ENCODE measurements around the gene SLC35A5. TPM values are rescaled to one million over a fixed set of nuclear protein-coding genes. Genes with fewer than 3 reads are reported as not detected.

SLC35A5 gene
- total RNA-seq, 1 donor from 2014 or later = 25.1 TPM

DNA sequence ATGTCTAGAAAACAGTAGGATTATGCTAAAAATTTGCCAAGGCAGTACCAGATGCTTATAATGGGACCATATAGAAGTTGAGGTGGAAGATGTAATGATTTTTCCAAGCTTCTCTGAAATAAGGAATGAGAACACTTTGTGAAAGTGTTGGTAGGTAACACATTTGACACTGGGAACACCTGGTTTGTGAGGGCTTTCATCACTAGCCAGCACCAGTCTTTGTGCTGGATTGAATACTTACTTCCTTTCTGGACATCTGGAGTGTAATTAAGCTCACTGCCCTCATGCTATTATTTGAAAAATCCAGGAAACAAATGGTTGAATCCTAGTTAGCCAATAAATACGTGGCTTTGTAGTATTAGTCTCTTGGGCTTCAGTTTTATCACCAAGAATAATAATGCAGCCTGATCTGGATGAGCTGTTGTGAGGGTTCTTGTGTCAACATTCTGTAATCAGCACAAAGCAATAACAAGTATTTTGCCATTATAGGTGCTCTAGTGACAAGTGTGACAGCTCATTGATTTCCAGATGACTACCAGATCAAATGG, 66.1 kb downstream of the SLC35A5 start:
- H3K27me3 Mint-ChIP-seq = no peaks in the 10 kb centered on the region
- ChIA-PET CTCF (no interaction called here), POLR2A (no interaction called here)
- TF ChIP-seq, protein P1, sequence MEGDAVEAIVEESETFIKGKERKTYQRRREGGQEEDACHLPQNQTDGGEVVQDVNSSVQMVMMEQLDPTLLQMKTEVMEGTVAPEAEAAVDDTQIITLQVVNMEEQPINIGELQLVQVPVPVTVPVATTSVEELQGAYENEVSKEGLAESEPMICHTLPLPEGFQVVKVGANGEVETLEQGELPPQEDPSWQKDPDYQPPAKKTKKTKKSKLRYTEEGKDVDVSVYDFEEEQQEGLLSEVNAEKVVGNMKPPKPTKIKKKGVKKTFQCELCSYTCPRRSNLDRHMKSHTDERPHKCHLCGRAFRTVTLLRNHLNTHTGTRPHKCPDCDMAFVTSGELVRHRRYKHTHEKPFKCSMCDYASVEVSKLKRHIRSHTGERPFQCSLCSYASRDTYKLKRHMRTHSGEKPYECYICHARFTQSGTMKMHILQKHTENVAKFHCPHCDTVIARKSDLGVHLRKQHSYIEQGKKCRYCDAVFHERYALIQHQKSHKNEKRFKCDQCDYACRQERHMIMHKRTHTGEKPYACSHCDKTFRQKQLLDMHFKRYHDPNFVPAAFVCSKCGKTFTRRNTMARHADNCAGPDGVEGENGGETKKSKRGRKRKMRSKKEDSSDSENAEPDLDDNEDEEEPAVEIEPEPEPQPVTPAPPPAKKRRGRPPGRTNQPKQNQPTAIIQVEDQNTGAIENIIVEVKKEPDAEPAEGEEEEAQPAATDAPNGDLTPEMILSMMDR (IDR thresholded peaks at IDR 0.05) = no peak
- H3K4me1 Mint-ChIP-seq = no peaks in the 10 kb centered on the region
- no peaks in the 10 kb centered on the region for H3K9me3 Mint-ChIP-seq
- no peak overlapping the region for H3K27ac Mint-ChIP-seq
- ATAC-seq (ENCODE audit: low read depth) = no peak
- no peaks in the 10 kb centered on the region for H3K36me3 Mint-ChIP-seq (ENCODE audit: low read depth)
- intact Hi-C loops (cut with micrococcal nuclease) = no loop called here
- no peak for DNase-seq
- no peak overlapping the region for H3K4me3 Mint-ChIP-seq

DNA sequence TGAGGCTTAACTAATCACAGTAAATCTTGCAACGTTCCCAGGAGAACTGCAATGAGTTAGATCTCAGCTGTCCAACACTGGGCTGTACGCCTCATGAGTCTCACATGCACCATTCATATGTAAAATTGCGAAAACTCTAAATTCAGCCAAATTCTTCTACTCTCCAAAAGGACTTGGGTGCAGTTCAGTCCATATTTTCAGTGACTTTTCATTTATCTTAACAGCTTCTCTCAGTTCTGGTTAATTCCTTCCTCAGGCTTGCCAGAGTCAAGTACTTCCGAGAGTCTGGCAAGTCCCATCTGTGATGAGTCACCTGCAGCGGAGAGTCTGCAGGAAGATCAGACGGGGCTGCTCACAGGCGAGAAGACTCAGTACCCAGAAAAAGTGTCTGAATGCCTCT, 67.6 kb downstream of the SLC35A5 start:
- Mint-ChIP-seq H3K36me3 (ENCODE audit: low read depth) (no peaks in the 10 kb centered on the region), H3K9me3 (no peaks in the 10 kb centered on the region), H3K4me3 (no peak overlapping the region), H3K4me1 (no peaks in the 10 kb centered on the region), H3K27me3 (no peaks in the 10 kb centered on the region), H3K27ac (no peak overlapping the region)
- DNase-seq = no peak
- CTCF ChIA-PET = no interaction called here
- no peak for ATAC-seq (ENCODE audit: low read depth)
- POLR2A ChIA-PET = no interaction called here
- TF ChIP-seq, protein P1 (IDR thresholded peaks at IDR 0.05) = no peak
- intact Hi-C loops (cut with micrococcal nuclease) = no loop called here

DNA sequence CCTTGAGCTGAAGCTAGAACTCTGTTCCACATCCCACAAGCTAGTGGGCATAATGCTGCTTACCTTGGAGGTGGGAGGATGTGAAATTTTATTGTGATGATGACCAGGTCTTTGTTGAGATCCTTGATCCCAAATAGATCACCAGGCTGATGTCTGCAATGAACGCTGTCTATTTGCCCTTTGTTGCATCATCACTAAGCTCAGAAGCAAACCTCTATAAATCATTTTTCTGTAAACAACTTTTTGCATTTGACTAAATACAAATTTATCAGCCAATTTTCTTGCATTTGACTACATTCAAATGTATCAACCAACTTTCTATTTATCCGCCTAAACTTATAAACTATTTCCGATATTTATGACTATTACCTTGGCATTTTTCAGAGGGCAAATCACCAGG, 69.4 kb downstream of the SLC35A5 start:
- Mint-ChIP-seq H3K27ac (no peak overlapping the region), H3K4me1 (peaks cover 4% of the 10 kb centered on the region), H3K36me3 (ENCODE audit: low read depth) (no peaks in the 10 kb centered on the region), H3K4me3 (no peak overlapping the region), H3K27me3 (no peaks in the 10 kb centered on the region), H3K9me3 (no peaks in the 10 kb centered on the region)
- ATAC-seq (ENCODE audit: low read depth) (no peak), DNase-seq (no peak)
- ChIA-PET CTCF (no interaction called here), POLR2A (no interaction called here)
- intact Hi-C loops (cut with micrococcal nuclease) = no loop called here
- TF ChIP-seq, protein P1 (IDR thresholded peaks at IDR 0.05) = no peak

DNA sequence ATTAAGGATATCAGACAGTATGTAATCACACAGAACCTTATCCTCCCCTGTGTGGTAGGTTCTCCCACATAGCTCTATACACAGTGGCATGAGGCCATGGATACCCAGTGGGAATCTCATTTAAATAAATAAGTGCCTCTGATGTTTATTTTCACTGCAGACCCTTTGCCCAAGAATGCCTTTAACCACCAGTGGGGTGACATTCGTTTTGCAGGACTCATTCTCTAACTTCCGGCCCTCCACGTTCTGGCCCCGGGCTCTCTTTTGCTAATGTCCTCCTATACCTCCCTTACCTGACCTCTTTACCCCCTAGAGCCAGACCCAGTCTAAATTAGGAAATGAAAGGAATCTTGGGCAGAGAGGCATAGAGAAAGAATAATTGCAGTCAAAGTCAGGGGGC, 70.8 kb downstream of the SLC35A5 start:
- intact Hi-C loops (cut with micrococcal nuclease) = no loop called here
- Mint-ChIP-seq H3K4me1 (peaks cover 4% of the 10 kb centered on the region), H3K36me3 (ENCODE audit: low read depth) (no peaks in the 10 kb centered on the region), H3K27me3 (no peaks in the 10 kb centered on the region), H3K27ac (no peak overlapping the region), H3K9me3 (no peaks in the 10 kb centered on the region), H3K4me3 (no peak overlapping the region)
- CTCF ChIA-PET = interaction anchor here (0.9 kb wide), 1 partner anchor 10 kb away, joined by 3 read pairs; no protein-coding TSS in a partner anchor
- ATAC-seq (ENCODE audit: low read depth) (no peak), DNase-seq (no peak)
- POLR2A ChIA-PET = no interaction called here
- TF ChIP-seq, protein P1 (IDR thresholded peaks at IDR 0.05) = no peak

DNA sequence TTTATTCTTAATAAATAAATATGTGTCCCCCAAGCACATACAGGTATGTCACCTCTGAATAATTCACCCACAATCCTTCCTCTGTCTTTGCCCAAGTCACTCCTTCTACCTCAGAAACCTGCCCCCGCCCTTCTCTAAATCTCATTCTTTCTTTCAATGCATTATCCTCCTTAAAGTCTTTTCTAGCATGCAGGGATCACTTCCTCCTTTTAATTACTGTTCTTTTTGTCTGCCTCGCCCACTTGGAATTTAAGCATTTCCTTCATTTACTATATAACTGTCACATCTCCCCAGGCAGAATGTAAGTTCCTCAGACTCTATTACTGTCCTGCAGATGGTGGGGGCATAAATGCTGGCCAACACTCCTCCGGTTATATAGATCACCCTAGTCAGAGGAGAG, 71.3 kb downstream of the SLC35A5 start:
- POLR2A ChIA-PET = no interaction called here
- TF ChIP-seq, protein P1 (IDR thresholded peaks at IDR 0.05) = no peak
- DNase-seq = no peak
- no peaks in the 10 kb centered on the region for H3K36me3 Mint-ChIP-seq (ENCODE audit: low read depth)
- no peaks in the 10 kb centered on the region for H3K9me3 Mint-ChIP-seq
- CTCF ChIA-PET = interaction anchor here (0.9 kb wide), 1 partner anchor 9 kb away, joined by 3 read pairs; no protein-coding TSS in a partner anchor
- H3K27ac Mint-ChIP-seq = no peak overlapping the region
- H3K27me3 Mint-ChIP-seq = no peaks in the 10 kb centered on the region
- intact Hi-C loops (cut with micrococcal nuclease) = no loop called here
- peaks cover 4% of the 10 kb centered on the region for H3K4me1 Mint-ChIP-seq
- ATAC-seq (ENCODE audit: low read depth) = no peak
- H3K4me3 Mint-ChIP-seq = no peak overlapping the region
